Measurements from ENCODE around the gene PRPF8. TPM values are rescaled to one million over a fixed set of nuclear protein-coding genes. Genes with fewer than 3 reads are reported as not detected.
"Not testable (repeated sequence)": the region's sequence is repeated elsewhere in the genome, so short reads cannot be mapped to it uniquely, and the experiment has no call there.

The PRPF8 gene
- total RNA-seq, 4 donors from 2014 or later: 138 to 390 (median 226) TPM

GRCh38 chr17:1707107-1707506 lies 22.4 kb upstream of the PRPF8 start:
- H3K4me1 ChIP-seq: peaks cover 0 to 17% (median 6%) of the 10 kb centered on the region in 4 donors
- H3K27me3 ChIP-seq: no peaks in the 10 kb centered on the region
- TF ChIP-seq CTCF (IDR thresholded peaks at IDR 0.05) (no peak), POLR2A (IDR thresholded peaks at IDR 0.05) (no peak)

GRCh38 chr17:1705004-1705403 lies 20.3 kb upstream of the PRPF8 start:
- no peak for DNase-seq
- Histone ChIP-seq H3K36me3 (peaks cover 0 to 11% (median 0%) of the 10 kb centered on the region in 3 donors), H3K9me3 (no peaks in the 10 kb centered on the region), H3K27ac (no peak overlapping the region), H3K27me3 (no peaks in the 10 kb centered on the region), H3K4me3 (no peak overlapping the region), H3K4me1 (peaks cover 0 to 7% (median 3%) of the 10 kb centered on the region in 4 donors)
- TF ChIP-seq CTCF (IDR thresholded peaks at IDR 0.05): no peak
- TF ChIP-seq POLR2A (IDR thresholded peaks at IDR 0.05): no peak

More at GRCh38 chr17:1707107-1707506, 22.4 kb upstream of the PRPF8 start:
- no peaks in the 10 kb centered on the region for H3K9me3 ChIP-seq
- peaks cover 0 to 16% (median 0%) of the 10 kb centered on the region in 3 donors for H3K36me3 ChIP-seq
- no peak overlapping the region for H3K4me3 ChIP-seq
- DNase-seq: no peak
- H3K27ac ChIP-seq: no peak overlapping the region

GRCh38 chr17:1703063-1703462 lies 18.4 kb upstream of the PRPF8 start:
- Histone ChIP-seq H3K27me3 (no peaks in the 10 kb centered on the region), H3K36me3 (peaks cover 0 to 10% (median 0%) of the 10 kb centered on the region in 3 donors), H3K4me3 (no peak overlapping the region), H3K27ac (no peak overlapping the region), H3K9me3 (no peaks in the 10 kb centered on the region), H3K4me1 (no peaks in the 10 kb centered on the region)
- no peak for DNase-seq
- no peak for TF ChIP-seq CTCF (IDR thresholded peaks at IDR 0.05)
- no peak for TF ChIP-seq POLR2A (IDR thresholded peaks at IDR 0.05)

GRCh38 chr17:1699891-1700290 lies 15.2 kb upstream of the PRPF8 start:
- not testable (repeated sequence) for H3K27me3 ChIP-seq, DNase-seq, H3K9me3 ChIP-seq, H3K36me3 ChIP-seq, H3K4me3 ChIP-seq, H3K4me1 ChIP-seq, H3K27ac ChIP-seq

GRCh38 chr17:1697681-1698080 lies 13.0 kb upstream of the PRPF8 start:
- Histone ChIP-seq H3K27me3 (no peaks in the 10 kb centered on the region), H3K36me3 (no peaks in the 10 kb centered on the region), H3K9me3 (no peaks in the 10 kb centered on the region), H3K4me3 (no peak overlapping the region), H3K4me1 (no peaks in the 10 kb centered on the region), H3K27ac (no peak overlapping the region)
- DNase-seq: no peak
- TF ChIP-seq CTCF (IDR thresholded peaks at IDR 0.05) (no peak), POLR2A (IDR thresholded peaks at IDR 0.05) (no peak)

GRCh38 chr17:1695365-1695764 lies 10.7 kb upstream of the PRPF8 start:
- no peak for TF ChIP-seq POLR2A (IDR thresholded peaks at IDR 0.05)
- TF ChIP-seq CTCF (IDR thresholded peaks at IDR 0.05): no peak
- no peak for DNase-seq

More at GRCh38 chr17:1695365-1695764, 10.7 kb upstream of the PRPF8 start:
- Histone ChIP-seq H3K4me3 (no peak overlapping the region), H3K27me3 (no peaks in the 10 kb centered on the region), H3K36me3 (no peaks in the 10 kb centered on the region), H3K4me1 (no peaks in the 10 kb centered on the region), H3K9me3 (no peaks in the 10 kb centered on the region), H3K27ac (no peak overlapping the region)
